OCI-LY1 (cell line): ENCODE measurements around the gene SCN3A.

ENCODE experiments used
- EZH2 ChIP-seq: fragments of 200-600 bp; sonication (generic), shearing (Covaris generic); IDR thresholded peaks from 2 replicates; pipeline ENCODE4 v1.8.0; 2017; ENCODE audit warnings: borderline replicate concordance, mixed run types, mild to moderate bottlenecking, antibody characterized with exemption, low read length, moderate library complexity, mixed read lengths
- TF ChIP-seq, protein P1 (sequence below): fragments of 200-600 bp; sonication (generic), shearing (Covaris generic); IDR thresholded peaks from 2 replicates; pipeline ENCODE4 v1.5.1; 2017; ENCODE audit warnings: mild to moderate bottlenecking, antibody characterized with exemption, low read length, moderate library complexity, mixed read lengths

DNA sequence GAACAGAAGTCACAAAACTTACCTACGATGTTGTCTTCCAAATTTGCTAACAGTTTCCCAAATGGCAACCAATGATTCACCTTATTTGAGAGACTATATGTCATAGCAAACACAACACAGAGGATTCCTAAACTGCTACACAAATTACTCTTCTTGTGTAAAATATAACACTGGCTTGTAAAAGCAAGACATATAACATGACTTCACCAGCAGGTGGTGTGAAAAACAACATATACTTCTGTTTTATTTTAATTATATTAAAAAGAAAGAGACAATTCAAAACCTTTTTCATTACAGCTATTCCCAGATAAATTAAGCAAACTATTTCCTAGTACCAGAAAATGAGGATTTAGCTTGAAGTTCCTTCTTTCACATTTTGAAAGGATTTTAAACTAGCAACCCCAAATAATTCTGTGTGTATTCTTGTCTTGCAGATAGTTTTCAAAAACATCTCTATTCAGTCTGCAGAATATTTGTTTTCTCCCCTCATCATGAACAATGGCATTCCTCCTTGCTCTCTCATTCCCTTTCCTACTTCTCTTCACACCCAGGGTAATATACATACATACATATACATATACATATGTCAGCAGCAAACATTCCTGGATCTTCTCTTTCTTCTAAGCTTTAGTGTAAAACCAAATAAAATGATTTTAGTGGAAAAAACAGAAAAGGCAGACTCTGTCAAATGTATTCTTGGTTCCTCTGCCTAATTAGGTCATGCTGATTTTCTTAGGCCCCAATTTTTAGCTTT lies 62.1 kb downstream of the SCN3A start:
- TF ChIP-seq, protein P1, sequence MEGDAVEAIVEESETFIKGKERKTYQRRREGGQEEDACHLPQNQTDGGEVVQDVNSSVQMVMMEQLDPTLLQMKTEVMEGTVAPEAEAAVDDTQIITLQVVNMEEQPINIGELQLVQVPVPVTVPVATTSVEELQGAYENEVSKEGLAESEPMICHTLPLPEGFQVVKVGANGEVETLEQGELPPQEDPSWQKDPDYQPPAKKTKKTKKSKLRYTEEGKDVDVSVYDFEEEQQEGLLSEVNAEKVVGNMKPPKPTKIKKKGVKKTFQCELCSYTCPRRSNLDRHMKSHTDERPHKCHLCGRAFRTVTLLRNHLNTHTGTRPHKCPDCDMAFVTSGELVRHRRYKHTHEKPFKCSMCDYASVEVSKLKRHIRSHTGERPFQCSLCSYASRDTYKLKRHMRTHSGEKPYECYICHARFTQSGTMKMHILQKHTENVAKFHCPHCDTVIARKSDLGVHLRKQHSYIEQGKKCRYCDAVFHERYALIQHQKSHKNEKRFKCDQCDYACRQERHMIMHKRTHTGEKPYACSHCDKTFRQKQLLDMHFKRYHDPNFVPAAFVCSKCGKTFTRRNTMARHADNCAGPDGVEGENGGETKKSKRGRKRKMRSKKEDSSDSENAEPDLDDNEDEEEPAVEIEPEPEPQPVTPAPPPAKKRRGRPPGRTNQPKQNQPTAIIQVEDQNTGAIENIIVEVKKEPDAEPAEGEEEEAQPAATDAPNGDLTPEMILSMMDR, result 0 out of 2 replicates have a peak, but pooled peaks have one; percentile 11
- no peak for TF ChIP-seq EZH2
